ENCODE results near the gene FOXRED1. TPM values are rescaled to one million over a fixed set of nuclear protein-coding genes. Genes with fewer than 3 reads are reported as not detected.

Gene FOXRED1
- total RNA-seq, 2 donors from 2014 or later: 9.3 to 19.1 TPM

DNA sequence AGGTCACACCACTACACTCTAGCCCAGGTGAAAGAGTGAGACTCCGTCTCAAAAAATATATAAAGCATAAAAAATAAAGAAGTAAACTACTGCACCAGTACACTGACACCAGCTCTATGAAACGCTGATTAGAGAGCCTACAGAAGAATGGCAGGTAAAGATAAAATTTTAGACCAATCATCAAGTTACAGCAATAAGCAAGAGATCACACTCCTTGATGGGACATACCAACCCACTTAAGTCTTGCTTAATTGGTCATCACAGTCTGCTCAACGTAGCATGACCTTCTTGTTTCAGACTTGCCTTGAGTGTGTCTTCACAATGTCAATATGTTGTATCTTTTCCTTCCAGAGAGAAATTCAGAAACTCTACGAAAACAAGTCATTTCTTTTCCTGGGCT is 12.7 kb upstream of the FOXRED1 start:
- Histone ChIP-seq H3K9me3 (no peaks in the 10 kb centered on the region), H3K4me3 (no peak overlapping the region), H3K36me3 (replicated peaks in 1 of 2; ENCODE audit: insufficient read depth in 1 of 2, low read depth in 2 of 2) (peaks cover 0 to 3% of the 10 kb centered on the region in 2 donors), H3K4me1 (peaks cover 12% of the 10 kb centered on the region), H3K27ac (no peak overlapping the region), H3K27me3 (no peaks in the 10 kb centered on the region)
- 93 to 94% methylated on average over 4 of the region's 4 CpGs for WGBS, 2 donors
- intact Hi-C loops (cut with DNase I): no loop called here
- ATAC-seq: no peak
- DNase-seq: no peak
- TF ChIP-seq, protein P1, sequence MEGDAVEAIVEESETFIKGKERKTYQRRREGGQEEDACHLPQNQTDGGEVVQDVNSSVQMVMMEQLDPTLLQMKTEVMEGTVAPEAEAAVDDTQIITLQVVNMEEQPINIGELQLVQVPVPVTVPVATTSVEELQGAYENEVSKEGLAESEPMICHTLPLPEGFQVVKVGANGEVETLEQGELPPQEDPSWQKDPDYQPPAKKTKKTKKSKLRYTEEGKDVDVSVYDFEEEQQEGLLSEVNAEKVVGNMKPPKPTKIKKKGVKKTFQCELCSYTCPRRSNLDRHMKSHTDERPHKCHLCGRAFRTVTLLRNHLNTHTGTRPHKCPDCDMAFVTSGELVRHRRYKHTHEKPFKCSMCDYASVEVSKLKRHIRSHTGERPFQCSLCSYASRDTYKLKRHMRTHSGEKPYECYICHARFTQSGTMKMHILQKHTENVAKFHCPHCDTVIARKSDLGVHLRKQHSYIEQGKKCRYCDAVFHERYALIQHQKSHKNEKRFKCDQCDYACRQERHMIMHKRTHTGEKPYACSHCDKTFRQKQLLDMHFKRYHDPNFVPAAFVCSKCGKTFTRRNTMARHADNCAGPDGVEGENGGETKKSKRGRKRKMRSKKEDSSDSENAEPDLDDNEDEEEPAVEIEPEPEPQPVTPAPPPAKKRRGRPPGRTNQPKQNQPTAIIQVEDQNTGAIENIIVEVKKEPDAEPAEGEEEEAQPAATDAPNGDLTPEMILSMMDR (IDR thresholded peaks at IDR 0.05): no peak
- no peak for TF ChIP-seq POLR2A (IDR thresholded peaks at IDR 0.05)

DNA sequence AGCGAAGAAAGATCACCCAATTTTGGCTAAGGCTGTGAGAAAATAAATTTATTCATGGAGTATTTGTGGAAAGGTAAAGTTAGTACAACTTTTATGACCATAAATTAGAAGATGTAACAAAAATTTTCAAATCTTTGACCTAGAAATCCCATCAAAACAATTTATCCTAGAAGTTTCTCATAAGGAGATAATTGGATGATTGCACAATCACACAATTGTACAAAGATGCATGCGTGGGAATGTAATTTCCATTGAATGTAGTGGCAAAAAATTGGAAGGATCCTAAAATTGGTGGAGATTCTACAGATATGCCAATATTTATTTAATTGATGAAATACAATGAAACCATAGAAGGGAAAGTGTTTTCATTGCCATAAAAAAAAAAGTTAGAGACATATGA is 11.8 kb upstream of the FOXRED1 start:
- 83 to 93% methylated on average over 2 of the region's 2 CpGs for WGBS, 2 donors
- peaks cover 12% of the 10 kb centered on the region for H3K4me1 ChIP-seq
- TF ChIP-seq POLR2A (IDR thresholded peaks at IDR 0.05): no peak
- TF ChIP-seq, protein P1 (IDR thresholded peaks at IDR 0.05): no peak
- ATAC-seq: no peak
- H3K27ac ChIP-seq: no peak overlapping the region
- H3K36me3 ChIP-seq (replicated peaks in 1 of 2; ENCODE audit: insufficient read depth in 1 of 2, low read depth in 2 of 2): peaks cover 0 to 8% of the 10 kb centered on the region in 2 donors
- no peaks in the 10 kb centered on the region for H3K27me3 ChIP-seq
- no peak overlapping the region for H3K4me3 ChIP-seq
- H3K9me3 ChIP-seq: no peaks in the 10 kb centered on the region
- intact Hi-C loops (cut with DNase I): no loop called here
- no peak for DNase-seq

DNA sequence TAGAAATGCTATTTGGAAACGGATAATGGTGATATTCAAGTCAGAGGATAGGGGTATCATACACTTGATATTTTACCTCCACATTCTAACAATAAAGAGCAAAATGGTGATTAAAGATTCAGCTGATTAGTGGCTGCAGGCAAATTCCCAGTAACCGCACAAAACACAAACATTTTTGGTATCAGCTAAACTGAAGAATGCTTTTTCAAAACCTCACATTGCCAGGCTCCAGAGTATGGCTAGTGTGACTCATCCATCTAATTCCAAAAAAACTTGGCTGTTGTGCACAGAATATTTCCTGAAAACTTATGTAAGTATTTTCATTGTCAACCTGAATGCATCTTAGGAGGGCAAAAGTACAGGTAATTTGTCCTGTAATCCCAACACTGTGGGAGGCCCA is 11.2 kb upstream of the FOXRED1 start:
- Histone ChIP-seq H3K27ac (no peak overlapping the region), H3K27me3 (no peaks in the 10 kb centered on the region), H3K9me3 (no peaks in the 10 kb centered on the region), H3K4me1 (peaks cover 11% of the 10 kb centered on the region), H3K36me3 (replicated peaks in 1 of 2; ENCODE audit: insufficient read depth in 1 of 2, low read depth in 2 of 2) (peaks cover 0 to 13% of the 10 kb centered on the region in 2 donors), H3K4me3 (no peak overlapping the region)
- no peak for DNase-seq
- intact Hi-C loops (cut with DNase I): no loop called here
- no peak for ATAC-seq
- WGBS, 2 donors: 84 to 90% methylated on average over 2 of the region's 2 CpGs
- TF ChIP-seq, protein P1 (IDR thresholded peaks at IDR 0.05): no peak
- TF ChIP-seq POLR2A (IDR thresholded peaks at IDR 0.05): no peak

DNA sequence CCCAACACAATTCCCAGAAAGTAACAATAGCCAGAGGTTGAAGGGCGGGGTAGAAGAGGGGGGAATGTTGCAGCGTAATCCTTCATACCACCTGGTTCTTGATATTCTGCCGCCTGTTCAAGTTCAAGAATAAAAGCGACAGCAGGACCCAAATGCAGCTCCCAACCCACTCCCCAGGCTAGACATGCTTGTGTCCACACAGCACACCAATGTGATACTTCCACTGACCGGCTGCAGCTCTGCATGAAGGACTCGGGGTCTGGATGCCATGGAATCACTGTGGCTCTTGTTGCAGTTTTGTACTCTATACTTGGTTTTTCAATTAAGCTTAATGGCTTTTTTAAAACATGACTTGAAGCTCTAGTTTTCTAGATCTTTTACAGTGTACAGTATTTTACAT is 6.7 kb upstream of the FOXRED1 start:
- no peak overlapping the region for H3K27ac ChIP-seq
- peaks cover 10% of the 10 kb centered on the region for H3K4me1 ChIP-seq
- H3K9me3 ChIP-seq: no peaks in the 10 kb centered on the region
- 89 to 97% methylated on average over 6 of the region's 6 CpGs for WGBS, 2 donors
- H3K27me3 ChIP-seq: no peaks in the 10 kb centered on the region
- ATAC-seq: no peak
- intact Hi-C loops (cut with DNase I): no loop called here
- no peak for TF ChIP-seq POLR2A (IDR thresholded peaks at IDR 0.05)
- TF ChIP-seq, protein P1 (IDR thresholded peaks at IDR 0.05): no peak
- no peak overlapping the region for H3K4me3 ChIP-seq
- peaks cover 30 to 50% of the 10 kb centered on the region in 2 donors for H3K36me3 ChIP-seq (replicated peaks in 1 of 2; ENCODE audit: insufficient read depth in 1 of 2, low read depth in 2 of 2)
- no peak for DNase-seq

DNA sequence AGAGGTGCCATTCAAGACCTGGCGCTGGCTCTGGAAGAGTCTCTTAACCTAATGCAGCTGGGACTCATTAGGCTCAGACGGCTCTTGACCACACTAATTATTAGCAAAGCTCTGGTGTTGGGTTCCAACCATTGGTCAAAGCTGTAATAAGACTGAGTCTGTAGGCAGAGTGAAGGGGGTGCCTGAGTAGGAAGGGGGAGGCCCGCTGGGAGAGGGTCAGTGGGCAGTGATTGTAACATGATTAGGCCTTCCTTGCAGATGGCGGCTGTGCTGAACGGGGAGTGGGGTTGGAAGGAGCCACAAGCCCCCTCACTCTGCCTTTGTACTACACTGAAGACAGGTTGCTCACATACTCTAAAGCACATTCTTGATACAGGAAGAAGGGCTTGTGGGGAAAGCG is 5.5 kb upstream of the FOXRED1 start:
- no peak for TF ChIP-seq POLR2A (IDR thresholded peaks at IDR 0.05)
- TF ChIP-seq, protein P1 (IDR thresholded peaks at IDR 0.05): no peak
- Histone ChIP-seq H3K36me3 (replicated peaks in 1 of 2; ENCODE audit: insufficient read depth in 1 of 2, low read depth in 2 of 2) (peaks cover 30 to 50% of the 10 kb centered on the region in 2 donors), H3K9me3 (no peaks in the 10 kb centered on the region), H3K27me3 (no peaks in the 10 kb centered on the region), H3K4me1 (peaks cover 16% of the 10 kb centered on the region), H3K27ac (no peak overlapping the region), H3K4me3 (no peak overlapping the region)
- intact Hi-C loops (cut with DNase I): no loop called here
- DNase-seq: no peak
- ATAC-seq: no peak
- WGBS, 2 donors: 90 to 92% methylated on average over 6 of the region's 6 CpGs

All from body of pancreas (tissue), 4 donors.